PFSK-1 (cell line): Measurements from ENCODE around the gene TARM1.

Experiments
- FOXP2 ChIP-seq: optimal IDR thresholded peaks from 2 replicates; pipeline ENCODE3; 2011; ENCODE audit warnings: borderline replicate concordance, control low read depth, inconsistent platforms; ENCODE audit not compliant: insufficient read depth; ENCODE audit errors: extremely low read length, extremely low read depth
- POLR2AphosphoS5 ChIP-seq: IDR thresholded peaks from 2 replicates; pipeline ENCODE4 v1.6.1; 2012; ENCODE audit warnings: low read depth, mild to moderate bottlenecking, control low read depth, low read length, moderate library complexity
- TAF1 ChIP-seq: IDR thresholded peaks from 2 replicates; pipeline ENCODE4 v1.6.1; 2012; ENCODE audit warnings: low read length, control low read depth, borderline replicate concordance; ENCODE audit not compliant: insufficient read depth
- TF ChIP-seq, protein P1 (sequence below), 2 experiments: IDR thresholded peaks; 2 replicates each; pipeline versions ENCODE4 v1.6.1 to v1.8.0; 2011 to 2012; ENCODE audit warnings: low read depth in 2 of 2, low read length in 2 of 2, control low read depth in 1 of 2, inconsistent platforms in 1 of 2, mild to moderate bottlenecking in 1 of 2, moderate library complexity in 1 of 2; ENCODE audit not compliant: insufficient read depth in 1 of 2

DNA sequence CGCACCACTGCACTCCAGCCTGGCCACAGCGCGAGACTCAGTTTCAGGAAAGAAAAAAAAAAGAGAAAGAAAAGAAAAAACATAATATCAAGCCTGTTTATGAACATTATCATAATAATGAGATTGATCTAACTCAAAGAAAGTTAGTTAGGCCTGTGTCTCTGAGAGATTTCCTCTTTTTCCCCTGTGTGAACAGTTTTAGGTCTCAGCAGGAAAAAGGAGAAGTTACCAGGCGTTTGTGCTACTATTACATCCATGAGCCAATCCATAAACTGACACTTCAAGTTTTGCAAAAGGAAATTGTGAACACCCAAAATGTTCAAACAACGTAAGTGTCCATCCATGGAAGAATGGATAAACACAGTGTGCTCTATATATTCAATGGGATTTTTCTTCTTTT, 3.8 kb downstream of the TARM1 start:
- TF ChIP-seq POLR2AphosphoS5 (no peak), TAF1 (no peak), FOXP2 (no peak)
- TF ChIP-seq, protein P1, sequence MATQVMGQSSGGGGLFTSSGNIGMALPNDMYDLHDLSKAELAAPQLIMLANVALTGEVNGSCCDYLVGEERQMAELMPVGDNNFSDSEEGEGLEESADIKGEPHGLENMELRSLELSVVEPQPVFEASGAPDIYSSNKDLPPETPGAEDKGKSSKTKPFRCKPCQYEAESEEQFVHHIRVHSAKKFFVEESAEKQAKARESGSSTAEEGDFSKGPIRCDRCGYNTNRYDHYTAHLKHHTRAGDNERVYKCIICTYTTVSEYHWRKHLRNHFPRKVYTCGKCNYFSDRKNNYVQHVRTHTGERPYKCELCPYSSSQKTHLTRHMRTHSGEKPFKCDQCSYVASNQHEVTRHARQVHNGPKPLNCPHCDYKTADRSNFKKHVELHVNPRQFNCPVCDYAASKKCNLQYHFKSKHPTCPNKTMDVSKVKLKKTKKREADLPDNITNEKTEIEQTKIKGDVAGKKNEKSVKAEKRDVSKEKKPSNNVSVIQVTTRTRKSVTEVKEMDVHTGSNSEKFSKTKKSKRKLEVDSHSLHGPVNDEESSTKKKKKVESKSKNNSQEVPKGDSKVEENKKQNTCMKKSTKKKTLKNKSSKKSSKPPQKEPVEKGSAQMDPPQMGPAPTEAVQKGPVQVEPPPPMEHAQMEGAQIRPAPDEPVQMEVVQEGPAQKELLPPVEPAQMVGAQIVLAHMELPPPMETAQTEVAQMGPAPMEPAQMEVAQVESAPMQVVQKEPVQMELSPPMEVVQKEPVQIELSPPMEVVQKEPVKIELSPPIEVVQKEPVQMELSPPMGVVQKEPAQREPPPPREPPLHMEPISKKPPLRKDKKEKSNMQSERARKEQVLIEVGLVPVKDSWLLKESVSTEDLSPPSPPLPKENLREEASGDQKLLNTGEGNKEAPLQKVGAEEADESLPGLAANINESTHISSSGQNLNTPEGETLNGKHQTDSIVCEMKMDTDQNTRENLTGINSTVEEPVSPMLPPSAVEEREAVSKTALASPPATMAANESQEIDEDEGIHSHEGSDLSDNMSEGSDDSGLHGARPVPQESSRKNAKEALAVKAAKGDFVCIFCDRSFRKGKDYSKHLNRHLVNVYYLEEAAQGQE (IDR thresholded peaks at IDR 0.05; ENCODE audit: insufficient read depth in 1 of 2, low read depth in 2 of 2, low read length in 2 of 2): no peak
